Measurements from ENCODE around the gene ALKBH8.
"Not testable (repeated sequence)": the region's sequence is repeated elsewhere in the genome, so short reads cannot be mapped to it uniquely, and the experiment has no call there.

- TF ChIP-seq POLR2AphosphoS5, POLR2A (IDR thresholded peaks at IDR 0.05): not testable (repeated sequence)
- TF ChIP-seq, protein P1, sequence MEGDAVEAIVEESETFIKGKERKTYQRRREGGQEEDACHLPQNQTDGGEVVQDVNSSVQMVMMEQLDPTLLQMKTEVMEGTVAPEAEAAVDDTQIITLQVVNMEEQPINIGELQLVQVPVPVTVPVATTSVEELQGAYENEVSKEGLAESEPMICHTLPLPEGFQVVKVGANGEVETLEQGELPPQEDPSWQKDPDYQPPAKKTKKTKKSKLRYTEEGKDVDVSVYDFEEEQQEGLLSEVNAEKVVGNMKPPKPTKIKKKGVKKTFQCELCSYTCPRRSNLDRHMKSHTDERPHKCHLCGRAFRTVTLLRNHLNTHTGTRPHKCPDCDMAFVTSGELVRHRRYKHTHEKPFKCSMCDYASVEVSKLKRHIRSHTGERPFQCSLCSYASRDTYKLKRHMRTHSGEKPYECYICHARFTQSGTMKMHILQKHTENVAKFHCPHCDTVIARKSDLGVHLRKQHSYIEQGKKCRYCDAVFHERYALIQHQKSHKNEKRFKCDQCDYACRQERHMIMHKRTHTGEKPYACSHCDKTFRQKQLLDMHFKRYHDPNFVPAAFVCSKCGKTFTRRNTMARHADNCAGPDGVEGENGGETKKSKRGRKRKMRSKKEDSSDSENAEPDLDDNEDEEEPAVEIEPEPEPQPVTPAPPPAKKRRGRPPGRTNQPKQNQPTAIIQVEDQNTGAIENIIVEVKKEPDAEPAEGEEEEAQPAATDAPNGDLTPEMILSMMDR (IDR thresholded peaks at IDR 0.05), result not testable (repeated sequence)
These were observed 68.2 kb downstream of the ALKBH8 start for GRCh38 chr11:107497371-107497770.
